IMR-90 (cell line): ENCODE data around the gene C5orf58. TPM values are rescaled to one million over a fixed set of nuclear protein-coding genes. Genes with fewer than 3 reads are reported as not detected.

Experiments used
- ATAC-seq: fragments of 200-7000 bp; cut with Tn5 transposase; 2 replicates; pipeline ENCODE4 v1.9.1; 2020; ENCODE audit warnings: low read depth, mild to moderate bottlenecking, moderate library complexity
- BruUV-seq: library from RNA; stranded (reverse); fragments of 400-500 nt; replicated peaks from 2 replicates; lab custom pipeline; 2021; lab: Mats Ljungman, UMichigan
- CTCF ChIA-PET: fragments of 300-600 bp; formaldehyde crosslinking; extraction: SDS; loops from one replicate; lab custom pipeline; 2021; ENCODE audit warnings: antibody characterized with exemption; lab: Yijun Ruan, JAX
- POLR2A ChIA-PET: fragments of 300-600 bp; sonication (Branson Sonifier 250); formaldehyde crosslinking; loops from one replicate; lab custom pipeline; 2022; ENCODE audit warnings: antibody characterized with exemption; ENCODE audit not compliant: unreplicated experiment; lab: Charles Lee
- DNase-seq: peaks from one replicate; pipeline ENCODE4 v3.0.0; 2013
- H2AFZ ChIP-seq: replicated peaks from 2 replicates; pipeline ENCODE3; 2013; ENCODE audit warnings: low read length, mild to moderate bottlenecking; ENCODE audit not compliant: poor library complexity
- H2AK5ac ChIP-seq: 2 replicates; pipeline ENCODE4 v1.6.1; 2013; ENCODE audit warnings: low read depth, low read length, inconsistent platforms
- H2AK9ac ChIP-seq: replicated peaks from 2 replicates; pipeline ENCODE3; 2013; ENCODE audit warnings: mild to moderate bottlenecking, low read depth, low read length, moderate library complexity; ENCODE audit not compliant: poor library complexity
- H2BK120ac ChIP-seq: 2 replicates; pipeline ENCODE4 v1.6.1; 2013; ENCODE audit warnings: low read depth, low read length, inconsistent platforms
- H2BK15ac ChIP-seq: 3 replicates; pipeline ENCODE4 v1.6.1; 2013; ENCODE audit warnings: low read depth, low read length, inconsistent platforms
- H2BK20ac ChIP-seq: 2 replicates; pipeline ENCODE4 v1.6.1; 2013; ENCODE audit warnings: low read depth, mild to moderate bottlenecking, inconsistent platforms, low read length, moderate library complexity
- H2BK5ac ChIP-seq: 2 replicates; pipeline ENCODE4 v1.6.1; 2013; ENCODE audit warnings: mild to moderate bottlenecking, low read depth, low read length, inconsistent platforms; ENCODE audit not compliant: poor library complexity, severe bottlenecking
- H3K14ac ChIP-seq: replicated peaks from 2 replicates; pipeline ENCODE4 v1.6.1; 2013; ENCODE audit warnings: low read depth, low read length, inconsistent platforms
- H3K18ac ChIP-seq: 2 replicates; pipeline ENCODE4 v1.6.1; 2013; ENCODE audit warnings: low read depth, low read length, control low read depth
- H3K23ac ChIP-seq: 2 replicates; pipeline ENCODE4 v1.6.1; 2013; ENCODE audit warnings: low read depth, low read length, inconsistent platforms
- H3K27ac ChIP-seq: 2 replicates; pipeline ENCODE4 v1.5.1; 2013; ENCODE audit warnings: mild to moderate bottlenecking, control low read depth, low read length; ENCODE audit not compliant: insufficient read depth
- H3K27me3 ChIP-seq: 2 replicates; pipeline ENCODE4 v1.6.1; 2013; ENCODE audit warnings: low read length; ENCODE audit not compliant: control insufficient read depth, insufficient read depth
- H3K36me3 ChIP-seq: 2 replicates; pipeline ENCODE4 v1.6.1; 2013; ENCODE audit warnings: low read length, mixed read lengths; ENCODE audit not compliant: control insufficient read depth, insufficient read depth
- H3K4ac ChIP-seq: 2 replicates; pipeline ENCODE4 v1.6.1; 2013; ENCODE audit warnings: low read depth, low read length, inconsistent platforms
- H3K4me1 ChIP-seq: 2 replicates; pipeline ENCODE4 v1.6.1; 2013; ENCODE audit warnings: low read length, mixed read lengths; ENCODE audit not compliant: control insufficient read depth, insufficient read depth
- H3K4me2 ChIP-seq: 2 replicates; pipeline ENCODE4 v1.6.1; 2013; ENCODE audit warnings: low read depth, mild to moderate bottlenecking, control low read depth, low read length, moderate library complexity
- H3K4me3 ChIP-seq: 2 replicates; pipeline ENCODE4 v1.5.1; 2013; ENCODE audit warnings: low read depth, mild to moderate bottlenecking, control low read depth, low read length, moderate library complexity; ENCODE audit not compliant: insufficient read depth
- H3K56ac ChIP-seq: 2 replicates; pipeline ENCODE4 v1.6.1; 2013; ENCODE audit warnings: low read length, inconsistent platforms; ENCODE audit not compliant: insufficient read depth; ENCODE audit errors: extremely low read depth
- H3K79me1 ChIP-seq, 2 experiments: 2 replicates each; pipeline ENCODE4 v1.6.1; 2013; ENCODE audit warnings: low read length in 2 of 2, inconsistent platforms in 1 of 2, low read depth in 1 of 2
- H3K9ac ChIP-seq: 2 replicates; pipeline ENCODE4 v1.6.1; 2013; ENCODE audit warnings: low read depth, low read length, control low read depth
- H3K9me1 ChIP-seq: 2 replicates; pipeline ENCODE4 v1.6.1; 2013; ENCODE audit warnings: low read length, inconsistent platforms; ENCODE audit not compliant: insufficient read depth
- H3K9me3 ChIP-seq: 2 replicates; pipeline ENCODE4 v1.6.1; 2013; ENCODE audit warnings: low read length; ENCODE audit not compliant: control insufficient read depth, insufficient read depth
- H4K20me1 ChIP-seq: 2 replicates; pipeline ENCODE4 v1.6.1; 2013; ENCODE audit warnings: low read length, inconsistent platforms; ENCODE audit not compliant: insufficient read depth
- H4K5ac ChIP-seq: 2 replicates; pipeline ENCODE4 v1.6.1; 2013; ENCODE audit warnings: mild to moderate bottlenecking, low read depth, low read length, control low read depth
- H4K8ac ChIP-seq, 2 experiments: 2 replicates each; pipeline ENCODE4 v1.6.1; 2013; ENCODE audit warnings: low read depth in 2 of 2, low read length in 2 of 2, control low read depth in 1 of 2, inconsistent platforms in 1 of 2
- H4K91ac ChIP-seq: 2 replicates; pipeline ENCODE4 v1.6.1; 2013; ENCODE audit warnings: low read depth, low read length, inconsistent platforms; ENCODE audit not compliant: insufficient read depth
- BHLHE40 ChIP-seq: fragments of 150-350 bp; IDR thresholded peaks from 2 replicates; pipeline ENCODE4 v1.6.1; 2016; ENCODE audit warnings: mild to moderate bottlenecking, low read depth, low read length
- CHD1 ChIP-seq: IDR thresholded peaks from 2 replicates; pipeline ENCODE4 v1.6.1; 2012; ENCODE audit warnings: low read depth, low read length, improper control_type of control experiment
- FOS ChIP-seq: fragments of 150-350 bp; IDR thresholded peaks from 2 replicates; pipeline ENCODE4 v1.6.1; 2016; ENCODE audit warnings: low read depth, low read length
- MAFK ChIP-seq: IDR thresholded peaks from 2 replicates; pipeline ENCODE4 v1.6.1; 2012; ENCODE audit warnings: low read depth, low read length, improper control_type of control experiment
- MAZ ChIP-seq: IDR thresholded peaks from 2 replicates; pipeline ENCODE4 v1.6.1; 2012; ENCODE audit warnings: low read depth, mild to moderate bottlenecking, low read length, improper control_type of control experiment, moderate library complexity, borderline replicate concordance
- MXI1 ChIP-seq: IDR thresholded peaks from 2 replicates; pipeline ENCODE4 v1.6.1; 2012; ENCODE audit warnings: low read depth, mild to moderate bottlenecking, low read length, moderate library complexity, borderline replicate concordance
- NFE2L2 ChIP-seq: fragments of 150-350 bp; IDR thresholded peaks from 2 replicates; pipeline ENCODE4 v1.6.1; 2016; ENCODE audit warnings: low read depth, mild to moderate bottlenecking, low read length
- POLR2A ChIP-seq: IDR thresholded peaks from 2 replicates; pipeline ENCODE4 v1.6.1; 2012; ENCODE audit warnings: mild to moderate bottlenecking, low read depth, low read length
- RAD21 ChIP-seq: IDR thresholded peaks from 2 replicates; pipeline ENCODE4 v1.6.1; 2012; ENCODE audit warnings: low read length, improper control_type of control experiment
- RFX5 ChIP-seq: IDR thresholded peaks from 2 replicates; pipeline ENCODE4 v1.8.0; 2012; ENCODE audit warnings: low read depth, mild to moderate bottlenecking, low read length, moderate library complexity
- SMC3 ChIP-seq: fragments of 150-350 bp; IDR thresholded peaks from 2 replicates; pipeline ENCODE4 v1.6.1; 2016; ENCODE audit warnings: low read depth, mild to moderate bottlenecking, antibody characterized with exemption, low read length, moderate library complexity
- WGBS, 2 experiments: methylation state at CpG; one replicate each; pipeline versions ENCODE4 v1.1.5 to v1.1.7; 2013; ENCODE audit warnings: missing lambda C conversion rate in 2 of 2; ENCODE audit not compliant: insufficient read length in 1 of 2; ENCODE audit errors: extremely low coverage in 2 of 2; 5-methylcytosine and 5-hydroxymethylcytosine counted together
- dilution Hi-C: fragments of 300-500 bp; cut with HindIII; formaldehyde crosslinking; loops from one replicate; pipeline ENCODE4 v1.14.3; 2018; ENCODE audit warnings: low sequenced_read_pairs; ENCODE audit not compliant: unreplicated experiment
- in situ Hi-C: fragments of 300-500 bp; cut with MboI; formaldehyde crosslinking; loops from 3 replicates; pipeline ENCODE4 v1.14.3; 2019; ENCODE audit warnings: low sequenced_read_pairs, inconsistent platforms, mixed read lengths
- intact Hi-C: fragments of 100-400 bp; cut with micrococcal nuclease; formaldehyde crosslinking; loops from 2 replicates; pipeline ENCODE4 v1.10.0; 2022
- polyA plus RNA-seq, 3 experiments: library from polyadenylated mRNA; depleted of rRNA; stranded (reverse); fragments of >200 nt; gene quantifications; 2 replicates each; pipeline ENCODE4 v1.2.3, GENCODE V29; 2012; ENCODE audit warnings: low replicate concordance in 1 of 3
- total RNA-seq: library from RNA; depleted of rRNA; stranded (reverse); fragments of >200 nt; gene quantifications from 2 replicates; pipeline ENCODE4 v1.2.3, GENCODE V29; 2012
- TF ChIP-seq, protein P1 (sequence below): fragments of 150-350 bp; IDR thresholded peaks from 2 replicates; pipeline ENCODE4 v1.6.1; 2017; ENCODE audit warnings: mild to moderate bottlenecking, antibody characterized with exemption, low read length, low read depth
- TF ChIP-seq, protein P2 (sequence below): fragments of 150-350 bp; IDR thresholded peaks from 2 replicates; pipeline ENCODE4 v1.6.1; 2016; ENCODE audit warnings: low read depth, mild to moderate bottlenecking, low read length, moderate library complexity, borderline replicate concordance
- TF ChIP-seq, protein P3 (sequence below): conservative IDR thresholded peaks from 2 replicates; pipeline ENCODE4 v1.5.1; 2012; ENCODE audit warnings: mild to moderate bottlenecking, low read depth, low read length, improper control_type of control experiment

The C5orf58 gene
- total and polyA plus RNA-seq, 2 of the 4 experiments (the other 2 are of a cell fraction), result not detected

DNA sequence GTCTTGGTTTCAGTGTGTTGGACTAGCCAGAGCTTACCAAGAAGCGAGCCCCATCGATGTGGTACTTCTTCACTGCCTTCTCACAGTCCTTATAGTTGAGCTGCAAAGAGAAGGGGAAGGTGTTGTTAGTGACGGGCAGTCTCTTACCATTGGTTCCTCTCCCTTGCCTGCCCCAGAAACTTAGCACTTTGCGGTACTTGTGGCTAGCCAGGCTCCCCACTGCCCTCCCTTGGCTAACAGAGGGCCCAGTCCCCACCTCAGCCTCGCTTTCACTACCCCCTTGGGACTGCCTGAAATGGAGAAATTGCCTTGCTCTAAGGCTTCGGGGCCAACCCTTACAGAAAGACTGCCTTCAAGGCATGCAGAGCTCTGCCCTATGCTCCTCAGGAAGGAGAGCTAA, 60.5 kb downstream of the C5orf58 start:
- no peak overlapping the region for H2AK9ac ChIP-seq
- H3K27me3 ChIP-seq, result no peaks in the 10 kb centered on the region
- intact Hi-C loops, result no loop called here
- H2AFZ ChIP-seq, result no peak overlapping the region
- ChIA-PET CTCF (no interaction called here), POLR2A (no interaction called here)
- dilution Hi-C loops, result no loop called here
- H3K4ac ChIP-seq, result no peak overlapping the region
- no peaks in the 10 kb centered on the region for H3K9me3 ChIP-seq
- no peak overlapping the region for H2BK5ac ChIP-seq
- no CpG with 5 or more reads among the region's 6 CpGs for WGBS, 2 experiments
- no peak overlapping the region for H3K56ac ChIP-seq
- no peak overlapping the region for H3K18ac ChIP-seq
- no peak overlapping the region for H3K14ac ChIP-seq
- no peak overlapping the region for H2BK15ac ChIP-seq
- no peak overlapping the region for H3K4me2 ChIP-seq
- H4K20me1 ChIP-seq, result no peaks in the 10 kb centered on the region
- TF ChIP-seq MAZ, result no peak
- TF ChIP-seq BHLHE40, result no peak
- no peak for TF ChIP-seq POLR2A
- TF ChIP-seq MXI1, result no peak
- TF ChIP-seq, protein P1, sequence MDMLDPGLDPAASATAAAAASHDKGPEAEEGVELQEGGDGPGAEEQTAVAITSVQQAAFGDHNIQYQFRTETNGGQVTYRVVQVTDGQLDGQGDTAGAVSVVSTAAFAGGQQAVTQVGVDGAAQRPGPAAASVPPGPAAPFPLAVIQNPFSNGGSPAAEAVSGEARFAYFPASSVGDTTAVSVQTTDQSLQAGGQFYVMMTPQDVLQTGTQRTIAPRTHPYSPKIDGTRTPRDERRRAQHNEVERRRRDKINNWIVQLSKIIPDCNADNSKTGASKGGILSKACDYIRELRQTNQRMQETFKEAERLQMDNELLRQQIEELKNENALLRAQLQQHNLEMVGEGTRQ, result no peak
- TF ChIP-seq RFX5, result no peak
- TF ChIP-seq RAD21, result no peak
- no peak for TF ChIP-seq CHD1
- TF ChIP-seq MAFK, result no peak
- TF ChIP-seq, protein P2, sequence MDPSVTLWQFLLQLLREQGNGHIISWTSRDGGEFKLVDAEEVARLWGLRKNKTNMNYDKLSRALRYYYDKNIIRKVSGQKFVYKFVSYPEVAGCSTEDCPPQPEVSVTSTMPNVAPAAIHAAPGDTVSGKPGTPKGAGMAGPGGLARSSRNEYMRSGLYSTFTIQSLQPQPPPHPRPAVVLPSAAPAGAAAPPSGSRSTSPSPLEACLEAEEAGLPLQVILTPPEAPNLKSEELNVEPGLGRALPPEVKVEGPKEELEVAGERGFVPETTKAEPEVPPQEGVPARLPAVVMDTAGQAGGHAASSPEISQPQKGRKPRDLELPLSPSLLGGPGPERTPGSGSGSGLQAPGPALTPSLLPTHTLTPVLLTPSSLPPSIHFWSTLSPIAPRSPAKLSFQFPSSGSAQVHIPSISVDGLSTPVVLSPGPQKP, result no peak
- TF ChIP-seq NFE2L2, result no peak
- no peak for TF ChIP-seq SMC3
- TF ChIP-seq, protein P3, sequence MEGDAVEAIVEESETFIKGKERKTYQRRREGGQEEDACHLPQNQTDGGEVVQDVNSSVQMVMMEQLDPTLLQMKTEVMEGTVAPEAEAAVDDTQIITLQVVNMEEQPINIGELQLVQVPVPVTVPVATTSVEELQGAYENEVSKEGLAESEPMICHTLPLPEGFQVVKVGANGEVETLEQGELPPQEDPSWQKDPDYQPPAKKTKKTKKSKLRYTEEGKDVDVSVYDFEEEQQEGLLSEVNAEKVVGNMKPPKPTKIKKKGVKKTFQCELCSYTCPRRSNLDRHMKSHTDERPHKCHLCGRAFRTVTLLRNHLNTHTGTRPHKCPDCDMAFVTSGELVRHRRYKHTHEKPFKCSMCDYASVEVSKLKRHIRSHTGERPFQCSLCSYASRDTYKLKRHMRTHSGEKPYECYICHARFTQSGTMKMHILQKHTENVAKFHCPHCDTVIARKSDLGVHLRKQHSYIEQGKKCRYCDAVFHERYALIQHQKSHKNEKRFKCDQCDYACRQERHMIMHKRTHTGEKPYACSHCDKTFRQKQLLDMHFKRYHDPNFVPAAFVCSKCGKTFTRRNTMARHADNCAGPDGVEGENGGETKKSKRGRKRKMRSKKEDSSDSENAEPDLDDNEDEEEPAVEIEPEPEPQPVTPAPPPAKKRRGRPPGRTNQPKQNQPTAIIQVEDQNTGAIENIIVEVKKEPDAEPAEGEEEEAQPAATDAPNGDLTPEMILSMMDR, result no peak
- no peak for TF ChIP-seq FOS
- H3K79me1 ChIP-seq, result no peaks in the 10 kb centered on the region
- no peaks in the 10 kb centered on the region for H3K36me3 ChIP-seq
- H3K9me1 ChIP-seq, result no peaks in the 10 kb centered on the region
- no peak overlapping the region for H3K4me3 ChIP-seq
- H2BK120ac ChIP-seq, result no peak overlapping the region
- no TSS peak for BruUV-seq
- no peak overlapping the region for H4K91ac ChIP-seq
- H2AK5ac ChIP-seq, result no peak overlapping the region
- H3K4me1 ChIP-seq, result no peaks in the 10 kb centered on the region
- H2BK20ac ChIP-seq, result no peak overlapping the region
- ATAC-seq (no peak), DNase-seq (no peak)
- no peak overlapping the region for H4K5ac ChIP-seq
- no peak overlapping the region for H3K9ac ChIP-seq
- in situ Hi-C loops, result no loop called here
- H3K23ac ChIP-seq, result no peak overlapping the region
- no peak overlapping the region for H3K27ac ChIP-seq
- H4K8ac ChIP-seq, result no peak overlapping the region
